HG03378 (cell line): Measurements from ENCODE around the gene CENPU.
"Not testable (repeated sequence)": the region's sequence is repeated elsewhere in the genome, so short reads cannot be mapped to it uniquely, and the experiment has no call there.

Experiments used
- ATAC-seq: cut with Tn5 transposase; IDR thresholded peaks from one replicate; pipeline ENCODE4 v1.9.1; 2021; ENCODE audit warnings: mild to moderate bottlenecking, moderate library complexity; ENCODE audit not compliant: unreplicated experiment

CENPU gene

GRCh38 chr4:184733654-184734524 is at the start of gene CENPU:
CENPU (minus strand) TSS chr4:184734096; CDS start chr4:184734062, 34 bp downstream.
- ATAC-seq = peak; percentile 94

GRCh38 chr4:184782731-184783373 is 49.0 kb upstream of the CENPU start:
- peak; percentile 46 for ATAC-seq

GRCh38 chr4:184779160-184779559 is 45.3 kb upstream of the CENPU start:
- ATAC-seq = not testable (repeated sequence)

GRCh38 chr4:184778325-184778724 is 44.4 kb upstream of the CENPU start:
- ATAC-seq = no peak

GRCh38 chr4:184776821-184777220 is 42.9 kb upstream of the CENPU start:
- ATAC-seq = no peak

- ATAC-seq = no peak
Observed at GRCh38 chr4:184775854-184776555, 42.1 kb upstream of the CENPU start.

GRCh38 chr4:184774152-184774551 is 40.3 kb upstream of the CENPU start:
- ATAC-seq = no peak

- ATAC-seq = no peak
Observed at GRCh38 chr4:184771416-184771815, 37.5 kb upstream of the CENPU start.

- ATAC-seq = no peak
Observed at GRCh38 chr4:184769141-184769765, 35.4 kb upstream of the CENPU start.

- no peak for ATAC-seq
Observed at GRCh38 chr4:184768296-184768695, 34.4 kb upstream of the CENPU start.

- no peak for ATAC-seq
Observed at GRCh38 chr4:184766446-184766845, 32.5 kb upstream of the CENPU start.

- no peak for ATAC-seq
Observed at GRCh38 chr4:184765473-184766340, 31.8 kb upstream of the CENPU start.

GRCh38 chr4:184764601-184765000 is 30.7 kb upstream of the CENPU start:
- ATAC-seq = no peak

GRCh38 chr4:184763150-184763780 is 29.4 kb upstream of the CENPU start:
- ATAC-seq = no peak

- peak; percentile 93 for ATAC-seq
Observed at GRCh38 chr4:184762100-184762499, 28.2 kb upstream of the CENPU start.

- no peak for ATAC-seq
Observed at GRCh38 chr4:184760681-184761080, 26.8 kb upstream of the CENPU start.

GRCh38 chr4:184757810-184758209 is 23.9 kb upstream of the CENPU start:
- no peak for ATAC-seq

- no peak for ATAC-seq
Observed at GRCh38 chr4:184756399-184756798, 22.5 kb upstream of the CENPU start.

GRCh38 chr4:184755278-184755677 is 21.4 kb upstream of the CENPU start:
- no peak for ATAC-seq
